K562 (cell line): ENCODE data around the gene RRAD. TPM values are rescaled to one million over a fixed set of nuclear protein-coding genes. Genes with fewer than 3 reads are reported as not detected.

Experiments
- ARID2 ChIP-seq: fragments of 450-650 bp; IDR thresholded peaks from 2 replicates; pipeline ENCODE4 v1.6.1; 2017; ENCODE audit warnings: antibody characterized with exemption, mild to moderate bottlenecking
- EP300 ChIP-seq: IDR thresholded peaks from 2 replicates; pipeline ENCODE4 v1.6.1; 2012; ENCODE audit warnings: low read length, improper control_type of control experiment
- GABPB1 ChIP-seq: sonication (generic); formaldehyde crosslinking; IDR thresholded peaks from 2 replicates; pipeline ENCODE4 v1.8.0; 2022; ENCODE audit warnings: mild to moderate bottlenecking, missing genetic modification reagents
- HCFC1 ChIP-seq: IDR thresholded peaks from 2 replicates; pipeline ENCODE4 v1.6.1; 2012; ENCODE audit warnings: low read depth, low read length, improper control_type of control experiment
- ID3 ChIP-seq, 2 experiments: fragments of 250-450 bp in 1 of 2; fragments of 450-650 bp in 1 of 2; sonication (Bioruptor Pico) in 1 of 2; IDR thresholded peaks; 2 replicates each; pipeline versions ENCODE4 v1.6.1 to v1.8.0; 2016 to 2021; ENCODE audit warnings: mild to moderate bottlenecking in 2 of 2, moderate library complexity in 2 of 2, missing compliant biosample characterization in 1 of 2, missing genetic modification characterization in 1 of 2
- KDM1A ChIP-seq, 2 experiments: fragments of 450-650 bp; IDR thresholded peaks; 2 replicates each; pipeline ENCODE4 v1.6.1; 2016; ENCODE audit warnings: mild to moderate bottlenecking in 2 of 2
- MCM3 ChIP-seq: fragments of 450-650 bp; IDR thresholded peaks from 2 replicates; pipeline ENCODE4 v1.6.1; 2016
- MLLT1 ChIP-seq, 2 experiments: fragments of 450-650 bp; IDR thresholded peaks; 2 replicates each; pipeline ENCODE4 v1.6.1; 2016
- MLX ChIP-seq, 2 experiments: fragments of 450-650 bp in 1 of 2; sonication (generic) in 1 of 2; formaldehyde crosslinking; conservative IDR thresholded peaks; 2 replicates each; pipeline versions ENCODE4 v1.4.0 to v1.8.1; 2020 to 2022; ENCODE audit warnings: mild to moderate bottlenecking in 1 of 2, missing genetic modification reagents in 1 of 2
- NR4A1 ChIP-seq, 2 experiments: fragments of 250-450 bp in 1 of 2; fragments of 450-650 bp in 1 of 2; sonication (Bioruptor Pico) in 1 of 2; IDR thresholded peaks; 2 replicates each; pipeline versions ENCODE4 v1.4.0 to v1.6.1; 2016 to 2020; ENCODE audit warnings: mild to moderate bottlenecking in 2 of 2, missing compliant biosample characterization in 1 of 2, missing genetic modification characterization in 1 of 2, moderate library complexity in 1 of 2
- NRF1 ChIP-seq, 2 experiments: fragments of 450-650 bp; IDR thresholded peaks in 1 of 2; conservative IDR thresholded peaks in 1 of 2; 2 replicates each; pipeline ENCODE4 v1.6.1; 2014; ENCODE audit warnings: mild to moderate bottlenecking in 2 of 2
- PPARD ChIP-seq: fragments of 250-450 bp; sonication (Bioruptor Pico); IDR thresholded peaks from 2 replicates; pipeline ENCODE4 v1.8.0; 2022; ENCODE audit warnings: inconsistent platforms, mild to moderate bottlenecking, moderate library complexity
- PTRF ChIP-seq: fragments of 450-650 bp; IDR thresholded peaks from 2 replicates; pipeline ENCODE4 v1.6.1; 2016; ENCODE audit warnings: mild to moderate bottlenecking, missing genetic modification characterization, missing compliant biosample characterization
- SMC3 ChIP-seq: conservative IDR thresholded peaks from 2 replicates; pipeline ENCODE4 v1.6.1; 2011; ENCODE audit warnings: low read depth, low read length, improper control_type of control experiment; ENCODE audit not compliant: insufficient read depth
- TOE1 ChIP-seq, 2 experiments: fragments of 450-650 bp in 1 of 2; sonication (generic) in 1 of 2; formaldehyde crosslinking in 1 of 2; IDR thresholded peaks; 2 replicates each; pipeline versions ENCODE4 v1.7.1 to v1.8.0; 2016 to 2022; ENCODE audit warnings: borderline replicate concordance in 2 of 2, mild to moderate bottlenecking in 2 of 2, antibody characterized with exemption in 1 of 2, inconsistent platforms in 1 of 2, low read depth in 1 of 2, missing genetic modification reagents in 1 of 2, moderate library complexity in 1 of 2
- ZEB2 ChIP-seq: fragments of 450-650 bp; IDR thresholded peaks from 2 replicates; pipeline ENCODE4 v1.6.1; 2016
- ZFX ChIP-seq: sonication (generic); formaldehyde crosslinking; IDR thresholded peaks from 2 replicates; pipeline ENCODE4 v1.8.0; 2022; ENCODE audit warnings: mild to moderate bottlenecking, missing genetic modification reagents, moderate library complexity
- ZKSCAN8 ChIP-seq: fragments of 200-800 bp; sonication (Bioruptor generic); IDR thresholded peaks from 2 replicates; pipeline ENCODE4 v1.6.1; 2016; ENCODE audit warnings: missing genetic modification characterization, missing compliant biosample characterization
- ZNF282 ChIP-seq: sonication (generic); formaldehyde crosslinking; IDR thresholded peaks from 2 replicates; pipeline ENCODE4 v1.8.1; 2023; ENCODE audit warnings: missing genetic modification reagents
- ZNF785 ChIP-seq: fragments of 250-450 bp; sonication (Bioruptor Pico); IDR thresholded peaks from 2 replicates; pipeline ENCODE4 v1.4.0; 2020; ENCODE audit warnings: mild to moderate bottlenecking
- ZNF830 ChIP-seq: fragments of 250-450 bp; sonication (Bioruptor Pico); IDR thresholded peaks from 2 replicates; pipeline ENCODE4 v1.5.0; 2021; ENCODE audit warnings: mild to moderate bottlenecking
- polyA plus RNA-seq, 8 experiments: library from polyadenylated mRNA; depleted of rRNA in 4 of 8; stranded (reverse) in 5 of 8; unstranded in 3 of 8; fragments of >200 nt; fragmentation: Nextera tagmentation in 2 of 8; fragmentation: Illumina TruSeq in 1 of 8; extraction: Ambion mirVana in 2 of 8; extraction: Trizol in 1 of 8; gene quantifications; 2 replicates each; pipeline versions ENCODE4 v1.2.1 to v1.2.3, GENCODE V29; 2011 to 2014; ENCODE audit warnings: inconsistent platforms in 1 of 8, missing spikeins in 1 of 8
- total RNA-seq, 7 experiments: library from RNA; depleted of rRNA in 6 of 7; stranded (reverse); fragments of >200 nt in 6 of 7; fragmentation: Illumina TruSeq in 2 of 7; extraction: Trizol in 2 of 7; gene quantifications; 2 replicates each; pipeline versions ENCODE4 v1.2.1 to v1.2.3, GENCODE V29; 2011 to 2021; ENCODE audit warnings: low replicate concordance in 1 of 7
- TF ChIP-seq, protein P1 (sequence below): fragments of 250-450 bp; sonication (Bioruptor Pico); IDR thresholded peaks from 2 replicates; pipeline ENCODE4 v1.9.0; 2021; ENCODE audit warnings: mild to moderate bottlenecking, inconsistent platforms

The RRAD gene
- total and polyA plus RNA-seq, 9 of the 15 experiments (the other 6 are each of a cell fraction or from before 2014, with no cell fraction given): 0.09 to 0.20 (median 0.13) TPM; not detected in 5

GRCh38 chr16:66899310-66899944 lies 25.9 kb downstream of the RRAD start (continued):
- 0 out of 2 replicates have a peak, but pooled peaks have one; percentile 11 for TF ChIP-seq TOE1 (IDR thresholded peaks at IDR 0.05; ENCODE audit: borderline replicate concordance)
- no peak for TF ChIP-seq TOE1 (CRISPR knock-in tag; IDR thresholded peaks at IDR 0.05; ENCODE audit: borderline replicate concordance, low read depth)
- TF ChIP-seq SMC3: no peak
- TF ChIP-seq NRF1 (conservative IDR thresholded peaks at IDR 0.05 in 1 of 2, IDR thresholded peaks at IDR 0.05 in 1 of 2): 0 out of 4 replicates have a peak, but pooled peaks of 1 of the 2 experiments have one; percentile 12
- TF ChIP-seq PTRF (tag): peak; percentile 67
- TF ChIP-seq ZKSCAN8 (CRISPR knock-in tag): peak; percentile 62; the same call in 1 of the 2 replicates
- TF ChIP-seq ARID2: no peak
- no peak for TF ChIP-seq ZNF785
- 0 out of 4 replicates have a peak, but pooled peaks of 1 of the 2 experiments have one; percentile 14 for TF ChIP-seq MLX (CRISPR knock-in tag; conservative IDR thresholded peaks at IDR 0.05)
- TF ChIP-seq ID3 (CRISPR knock-in tag; IDR thresholded peaks at IDR 0.05): no peak
- 0 out of 2 replicates have a peak, but pooled peaks have one; percentile 50 for TF ChIP-seq ID3 (tag; IDR thresholded peaks at IDR 0.05)
- no peak for TF ChIP-seq ZNF282
- 0 out of 2 replicates have a peak, but pooled peaks have one; percentile 7 for TF ChIP-seq NR4A1 (CRISPR knock-in tag; IDR thresholded peaks at IDR 0.05)
- peak; percentile 79 for TF ChIP-seq NR4A1 (tag; IDR thresholded peaks at IDR 0.05)
- peak; percentile 79 for TF ChIP-seq ZFX (CRISPR knock-in tag)
- no peak for TF ChIP-seq PPARD (CRISPR knock-in tag)
- TF ChIP-seq MLLT1 (IDR thresholded peaks at IDR 0.05): no peak
- no peak for TF ChIP-seq ZEB2
- TF ChIP-seq GABPB1 (CRISPR knock-in tag): peak; percentile 11; the same call in 1 of the 2 replicates
- TF ChIP-seq HCFC1: no peak
- peak; percentile 38; the same call in 1 of the 2 replicates for TF ChIP-seq ZNF830
- TF ChIP-seq, protein P1, sequence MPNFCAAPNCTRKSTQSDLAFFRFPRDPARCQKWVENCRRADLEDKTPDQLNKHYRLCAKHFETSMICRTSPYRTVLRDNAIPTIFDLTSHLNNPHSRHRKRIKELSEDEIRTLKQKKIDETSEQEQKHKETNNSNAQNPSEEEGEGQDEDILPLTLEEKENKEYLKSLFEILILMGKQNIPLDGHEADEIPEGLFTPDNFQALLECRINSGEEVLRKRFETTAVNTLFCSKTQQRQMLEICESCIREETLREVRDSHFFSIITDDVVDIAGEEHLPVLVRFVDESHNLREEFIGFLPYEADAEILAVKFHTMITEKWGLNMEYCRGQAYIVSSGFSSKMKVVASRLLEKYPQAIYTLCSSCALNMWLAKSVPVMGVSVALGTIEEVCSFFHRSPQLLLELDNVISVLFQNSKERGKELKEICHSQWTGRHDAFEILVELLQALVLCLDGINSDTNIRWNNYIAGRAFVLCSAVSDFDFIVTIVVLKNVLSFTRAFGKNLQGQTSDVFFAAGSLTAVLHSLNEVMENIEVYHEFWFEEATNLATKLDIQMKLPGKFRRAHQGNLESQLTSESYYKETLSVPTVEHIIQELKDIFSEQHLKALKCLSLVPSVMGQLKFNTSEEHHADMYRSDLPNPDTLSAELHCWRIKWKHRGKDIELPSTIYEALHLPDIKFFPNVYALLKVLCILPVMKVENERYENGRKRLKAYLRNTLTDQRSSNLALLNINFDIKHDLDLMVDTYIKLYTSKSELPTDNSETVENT (CRISPR knock-in tag): peak; percentile 24; the same call in 1 of the 2 replicates
- peak in 1 of 2 experiments; percentile 17; a peak in 1 of 4 replicates for TF ChIP-seq KDM1A (IDR thresholded peaks at IDR 0.05)
- no peak for TF ChIP-seq EP300
- TF ChIP-seq MCM3: no peak
